GM23338 (cell line): Measurements from ENCODE around the gene VCL. TPM values are rescaled to one million over a fixed set of nuclear protein-coding genes. Genes with fewer than 3 reads are reported as not detected.

ENCODE experiments used
- ATAC-seq: fragments of 200-7000 bp; cut with Tn5 transposase; 3 replicates; pipeline ENCODE4 v1.9.1; 2020
- DNase-seq: peaks from one replicate; pipeline ENCODE4 v3.0.0-alpha.2; 2015; ENCODE audit warnings: low spot score
- H2AFZ ChIP-seq: fragments of 200-600 bp; sonication (generic); 2 replicates; pipeline ENCODE4 v1.8.0; 2016; ENCODE audit warnings: antibody characterized with exemption, mild to moderate bottlenecking, moderate library complexity
- H3F3A ChIP-seq: fragments of 200-600 bp; sonication (generic); replicated peaks from 2 replicates; pipeline ENCODE4 v1.8.0; 2017; ENCODE audit warnings: antibody characterized with exemption, mixed run types, low read depth
- H3K27ac ChIP-seq: fragments of 200-600 bp; sonication (generic); 2 replicates; pipeline ENCODE4 v1.6.1; 2016; ENCODE audit warnings: low read depth
- H3K27me3 ChIP-seq: fragments of 200-600 bp; sonication (generic); 2 replicates; pipeline ENCODE4 v1.8.0; 2016; ENCODE audit warnings: mild to moderate bottlenecking, mixed run types, moderate library complexity; ENCODE audit not compliant: insufficient read depth
- H3K36me3 ChIP-seq: fragments of 200-600 bp; sonication (generic); 2 replicates; pipeline ENCODE4 v1.8.0; 2016; ENCODE audit warnings: mild to moderate bottlenecking; ENCODE audit not compliant: insufficient read depth
- H3K4me1 ChIP-seq: fragments of 200-600 bp; sonication (generic); 2 replicates; pipeline ENCODE4 v1.8.0; 2016; ENCODE audit warnings: mild to moderate bottlenecking, moderate library complexity; ENCODE audit not compliant: insufficient read depth
- H3K4me2 ChIP-seq: fragments of 200-600 bp; sonication (generic); 2 replicates; pipeline ENCODE4 v1.7.1; 2017; ENCODE audit warnings: mixed run types
- H3K4me3 ChIP-seq: fragments of 200-600 bp; sonication (generic); 2 replicates; pipeline ENCODE4 v1.6.1; 2016; ENCODE audit warnings: mixed run types
- H3K79me2 ChIP-seq: fragments of 200-600 bp; sonication (generic); replicated peaks from 2 replicates; pipeline ENCODE4 v1.8.0; 2017; ENCODE audit warnings: mild to moderate bottlenecking; ENCODE audit not compliant: insufficient read depth
- H3K9me2 ChIP-seq: fragments of 200-600 bp; sonication (generic); 2 replicates; pipeline ENCODE4 v1.8.0; 2017; ENCODE audit not compliant: insufficient read depth
- H4K20me1 ChIP-seq: fragments of 200-600 bp; sonication (generic); replicated peaks from 2 replicates; pipeline ENCODE4 v1.8.0; 2017; ENCODE audit warnings: mild to moderate bottlenecking; ENCODE audit not compliant: insufficient read depth
- H3K27ac Mint-ChIP-seq: 2 replicates; pipeline ENCODE4 v1.8.0; 2020; ENCODE audit warnings: inconsistent platforms, mild to moderate bottlenecking, moderate library complexity, mixed read lengths
- H3K27me3 Mint-ChIP-seq: 3 replicates; pipeline ENCODE4 v1.8.0; 2022; ENCODE audit warnings: low read depth, mild to moderate bottlenecking, moderate library complexity, mixed read lengths, inconsistent platforms; ENCODE audit not compliant: insufficient read depth, poor library complexity
- H3K36me3 Mint-ChIP-seq: 3 replicates; pipeline ENCODE4 v1.8.0; 2021; ENCODE audit warnings: low read depth, mild to moderate bottlenecking, inconsistent platforms, moderate library complexity, mixed read lengths
- H3K4me1 Mint-ChIP-seq: 3 replicates; pipeline ENCODE4 v1.8.0; 2020; ENCODE audit warnings: mild to moderate bottlenecking, inconsistent platforms, mixed read lengths
- H3K4me3 Mint-ChIP-seq: 3 replicates; pipeline ENCODE4 v1.8.0; 2021; ENCODE audit warnings: moderate library complexity, mild to moderate bottlenecking, inconsistent platforms, mixed read lengths
- H3K9me3 Mint-ChIP-seq: 3 replicates; pipeline ENCODE4 v1.8.0; 2020; ENCODE audit warnings: moderate library complexity, mild to moderate bottlenecking, inconsistent platforms, mixed read lengths
- CREB1 ChIP-seq: fragments of 250-450 bp; sonication (Bioruptor Pico); IDR thresholded peaks from 2 replicates; pipeline ENCODE4 v1.5.0; 2020; ENCODE audit warnings: low read depth, mild to moderate bottlenecking, moderate library complexity
- EZH2 ChIP-seq: fragments of 200-600 bp; sonication (generic); IDR thresholded peaks from one replicate; pipeline ENCODE4 v1.8.0; 2017; ENCODE audit warnings: antibody characterized with exemption, mild to moderate bottlenecking, low read depth; ENCODE audit not compliant: unreplicated experiment
- EZH2phosphoT487 ChIP-seq: fragments of 200-600 bp; sonication (generic); IDR thresholded peaks from one replicate; pipeline ENCODE4 v1.8.1; 2018; ENCODE audit warnings: antibody characterized with exemption; ENCODE audit not compliant: unreplicated experiment
- JUNB ChIP-seq: IDR thresholded peaks from one replicate; pipeline ENCODE4 v1.6.1; 2016; ENCODE audit warnings: antibody characterized with exemption; ENCODE audit not compliant: unreplicated experiment
- NANOG ChIP-seq: IDR thresholded peaks from 2 replicates; pipeline ENCODE4 v1.6.1; 2016; ENCODE audit warnings: antibody characterized with exemption, borderline replicate concordance
- POLR2AphosphoS5 ChIP-seq: IDR thresholded peaks from 2 replicates; pipeline ENCODE4 v1.6.1; 2016; ENCODE audit warnings: antibody characterized with exemption, low read depth
- REST ChIP-seq: IDR thresholded peaks from one replicate; pipeline ENCODE4 v1.6.1; 2018; ENCODE audit warnings: antibody characterized with exemption; ENCODE audit not compliant: unreplicated experiment
- STAT1 ChIP-seq: IDR thresholded peaks from one replicate; pipeline ENCODE4 v1.6.1; 2016; ENCODE audit warnings: antibody characterized with exemption; ENCODE audit not compliant: unreplicated experiment
- ZNF114 ChIP-seq: fragments of 250-450 bp; sonication (Bioruptor Pico); IDR thresholded peaks from 2 replicates; pipeline ENCODE4 v1.5.0; 2020; ENCODE audit warnings: mild to moderate bottlenecking, moderate library complexity
- ZNF331 ChIP-seq: fragments of 250-450 bp; sonication (Bioruptor Pico); IDR thresholded peaks from 2 replicates; pipeline ENCODE4 v1.5.0; 2020; ENCODE audit warnings: low read depth, mild to moderate bottlenecking, moderate library complexity
- polyA plus RNA-seq: library from polyadenylated mRNA; unstranded; fragments of >200 nt; fragmentation: Nextera tagmentation; extraction: Ambion mirVana; gene quantifications from 2 replicates; pipeline ENCODE4 v1.2.1, GENCODE V29; 2016
- total RNA-seq: library from RNA; depleted of rRNA; stranded (reverse); fragments of >200 nt; shearing (Covaris generic); gene quantifications from 2 replicates; pipeline ENCODE4 v1.2.3, GENCODE V29; 2014
- TF ChIP-seq, protein P1 (sequence below): fragments of 250-450 bp; sonication (Bioruptor Pico); IDR thresholded peaks from 2 replicates; pipeline ENCODE4 v1.5.0; 2020; ENCODE audit warnings: mild to moderate bottlenecking, moderate library complexity
- TF ChIP-seq, protein P2 (sequence below): IDR thresholded peaks from 2 replicates; pipeline ENCODE4 v1.6.1; 2016; ENCODE audit warnings: antibody characterized with exemption
- TF ChIP-seq, protein P3 (sequence below), 2 experiments: fragments of 200-600 bp in 1 of 2; sonication (generic) in 1 of 2; conservative IDR thresholded peaks; 2 replicates each; pipeline versions ENCODE4 v1.5.1 to v1.6.1; 2016 to 2017; ENCODE audit warnings: antibody characterized with exemption in 2 of 2, low read depth in 2 of 2, mild to moderate bottlenecking in 2 of 2, moderate library complexity in 1 of 2

Gene VCL
- total and polyA plus RNA-seq, 2 experiments from 2014 or later: 60.7 to 254 TPM

GRCh38 chr10:73969224-73969841, 28.6 kb upstream of the VCL start:
- DNase-seq: no peak
- peak overlapping the region; percentile 90 for H3K27ac Mint-ChIP-seq
- no peak overlapping the region for H3K4me3 ChIP-seq
- H3K36me3 ChIP-seq: no peaks in the 10 kb centered on the region
- TF ChIP-seq JUNB (no peak), EZH2phosphoT487 (no peak), STAT1 (no peak), REST (no peak), POLR2AphosphoS5 (no peak), NANOG (no peak), ZNF331 (no peak), ZNF114 (no peak), CREB1 (CRISPR knock-in tag) (no peak), EZH2 (no peak)
- TF ChIP-seq, protein P1, sequence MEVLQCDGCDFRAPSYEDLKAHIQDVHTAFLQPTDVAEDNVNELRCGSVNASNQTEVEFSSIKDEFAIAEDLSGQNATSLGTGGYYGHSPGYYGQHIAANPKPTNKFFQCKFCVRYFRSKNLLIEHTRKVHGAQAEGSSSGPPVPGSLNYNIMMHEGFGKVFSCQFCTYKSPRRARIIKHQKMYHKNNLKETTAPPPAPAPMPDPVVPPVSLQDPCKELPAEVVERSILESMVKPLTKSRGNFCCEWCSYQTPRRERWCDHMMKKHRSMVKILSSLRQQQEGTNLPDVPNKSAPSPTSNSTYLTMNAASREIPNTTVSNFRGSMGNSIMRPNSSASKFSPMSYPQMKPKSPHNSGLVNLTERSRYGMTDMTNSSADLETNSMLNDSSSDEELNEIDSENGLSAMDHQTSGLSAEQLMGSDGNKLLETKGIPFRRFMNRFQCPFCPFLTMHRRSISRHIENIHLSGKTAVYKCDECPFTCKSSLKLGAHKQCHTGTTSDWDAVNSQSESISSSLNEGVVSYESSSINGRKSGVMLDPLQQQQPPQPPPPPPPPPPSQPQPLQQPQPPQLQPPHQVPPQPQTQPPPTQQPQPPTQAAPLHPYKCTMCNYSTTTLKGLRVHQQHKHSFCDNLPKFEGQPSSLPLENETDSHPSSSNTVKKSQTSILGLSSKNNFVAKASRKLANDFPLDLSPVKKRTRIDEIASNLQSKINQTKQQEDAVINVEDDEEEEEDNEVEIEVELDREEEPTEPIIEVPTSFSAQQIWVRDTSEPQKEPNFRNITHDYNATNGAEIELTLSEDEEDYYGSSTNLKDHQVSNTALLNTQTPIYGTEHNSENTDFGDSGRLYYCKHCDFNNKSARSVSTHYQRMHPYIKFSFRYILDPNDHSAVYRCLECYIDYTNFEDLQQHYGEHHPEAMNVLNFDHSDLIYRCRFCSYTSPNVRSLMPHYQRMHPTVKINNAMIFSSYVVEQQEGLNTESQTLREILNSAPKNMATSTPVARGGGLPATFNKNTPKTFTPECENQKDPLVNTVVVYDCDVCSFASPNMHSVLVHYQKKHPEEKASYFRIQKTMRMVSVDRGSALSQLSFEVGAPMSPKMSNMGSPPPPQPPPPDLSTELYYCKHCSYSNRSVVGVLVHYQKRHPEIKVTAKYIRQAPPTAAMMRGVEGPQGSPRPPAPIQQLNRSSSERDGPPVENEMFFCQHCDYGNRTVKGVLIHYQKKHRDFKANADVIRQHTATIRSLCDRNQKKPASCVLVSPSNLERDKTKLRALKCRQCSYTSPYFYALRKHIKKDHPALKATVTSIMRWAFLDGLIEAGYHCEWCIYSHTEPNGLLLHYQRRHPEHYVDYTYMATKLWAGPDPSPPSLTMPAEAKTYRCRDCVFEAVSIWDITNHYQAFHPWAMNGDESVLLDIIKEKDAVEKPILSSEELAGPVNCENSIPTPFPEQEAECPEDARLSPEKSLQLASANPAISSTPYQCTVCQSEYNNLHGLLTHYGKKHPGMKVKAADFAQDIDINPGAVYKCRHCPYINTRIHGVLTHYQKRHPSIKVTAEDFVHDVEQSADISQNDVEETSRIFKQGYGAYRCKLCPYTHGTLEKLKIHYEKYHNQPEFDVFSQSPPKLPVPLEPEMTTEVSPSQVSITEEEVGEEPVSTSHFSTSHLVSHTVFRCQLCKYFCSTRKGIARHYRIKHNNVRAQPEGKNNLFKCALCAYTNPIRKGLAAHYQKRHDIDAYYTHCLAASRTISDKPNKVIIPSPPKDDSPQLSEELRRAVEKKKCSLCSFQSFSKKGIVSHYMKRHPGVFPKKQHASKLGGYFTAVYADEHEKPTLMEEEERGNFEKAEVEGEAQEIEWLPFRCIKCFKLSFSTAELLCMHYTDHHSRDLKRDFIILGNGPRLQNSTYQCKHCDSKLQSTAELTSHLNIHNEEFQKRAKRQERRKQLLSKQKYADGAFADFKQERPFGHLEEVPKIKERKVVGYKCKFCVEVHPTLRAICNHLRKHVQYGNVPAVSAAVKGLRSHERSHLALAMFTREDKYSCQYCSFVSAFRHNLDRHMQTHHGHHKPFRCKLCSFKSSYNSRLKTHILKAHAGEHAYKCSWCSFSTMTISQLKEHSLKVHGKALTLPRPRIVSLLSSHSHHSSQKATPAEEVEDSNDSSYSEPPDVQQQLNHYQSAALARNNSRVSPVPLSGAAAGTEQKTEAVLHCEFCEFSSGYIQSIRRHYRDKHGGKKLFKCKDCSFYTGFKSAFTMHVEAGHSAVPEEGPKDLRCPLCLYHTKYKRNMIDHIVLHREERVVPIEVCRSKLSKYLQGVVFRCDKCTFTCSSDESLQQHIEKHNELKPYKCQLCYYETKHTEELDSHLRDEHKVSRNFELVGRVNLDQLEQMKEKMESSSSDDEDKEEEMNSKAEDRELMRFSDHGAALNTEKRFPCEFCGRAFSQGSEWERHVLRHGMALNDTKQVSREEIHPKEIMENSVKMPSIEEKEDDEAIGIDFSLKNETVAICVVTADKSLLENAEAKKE: no peak
- TF ChIP-seq, protein P2, sequence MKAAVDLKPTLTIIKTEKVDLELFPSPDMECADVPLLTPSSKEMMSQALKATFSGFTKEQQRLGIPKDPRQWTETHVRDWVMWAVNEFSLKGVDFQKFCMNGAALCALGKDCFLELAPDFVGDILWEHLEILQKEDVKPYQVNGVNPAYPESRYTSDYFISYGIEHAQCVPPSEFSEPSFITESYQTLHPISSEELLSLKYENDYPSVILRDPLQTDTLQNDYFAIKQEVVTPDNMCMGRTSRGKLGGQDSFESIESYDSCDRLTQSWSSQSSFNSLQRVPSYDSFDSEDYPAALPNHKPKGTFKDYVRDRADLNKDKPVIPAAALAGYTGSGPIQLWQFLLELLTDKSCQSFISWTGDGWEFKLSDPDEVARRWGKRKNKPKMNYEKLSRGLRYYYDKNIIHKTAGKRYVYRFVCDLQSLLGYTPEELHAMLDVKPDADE: no peak
- TF ChIP-seq, protein P3, sequence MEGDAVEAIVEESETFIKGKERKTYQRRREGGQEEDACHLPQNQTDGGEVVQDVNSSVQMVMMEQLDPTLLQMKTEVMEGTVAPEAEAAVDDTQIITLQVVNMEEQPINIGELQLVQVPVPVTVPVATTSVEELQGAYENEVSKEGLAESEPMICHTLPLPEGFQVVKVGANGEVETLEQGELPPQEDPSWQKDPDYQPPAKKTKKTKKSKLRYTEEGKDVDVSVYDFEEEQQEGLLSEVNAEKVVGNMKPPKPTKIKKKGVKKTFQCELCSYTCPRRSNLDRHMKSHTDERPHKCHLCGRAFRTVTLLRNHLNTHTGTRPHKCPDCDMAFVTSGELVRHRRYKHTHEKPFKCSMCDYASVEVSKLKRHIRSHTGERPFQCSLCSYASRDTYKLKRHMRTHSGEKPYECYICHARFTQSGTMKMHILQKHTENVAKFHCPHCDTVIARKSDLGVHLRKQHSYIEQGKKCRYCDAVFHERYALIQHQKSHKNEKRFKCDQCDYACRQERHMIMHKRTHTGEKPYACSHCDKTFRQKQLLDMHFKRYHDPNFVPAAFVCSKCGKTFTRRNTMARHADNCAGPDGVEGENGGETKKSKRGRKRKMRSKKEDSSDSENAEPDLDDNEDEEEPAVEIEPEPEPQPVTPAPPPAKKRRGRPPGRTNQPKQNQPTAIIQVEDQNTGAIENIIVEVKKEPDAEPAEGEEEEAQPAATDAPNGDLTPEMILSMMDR (conservative IDR thresholded peaks at IDR 0.05; ENCODE audit: low read depth in 2 of 2): no peak
- peaks cover 52% of the 10 kb centered on the region for H3K4me1 Mint-ChIP-seq
- no peaks in the 10 kb centered on the region for H4K20me1 ChIP-seq
- no peak overlapping the region for H3K4me2 ChIP-seq
- no peaks in the 10 kb centered on the region for H3K27me3 ChIP-seq
- peaks cover 16% of the 10 kb centered on the region for H3K27me3 Mint-ChIP-seq
- no peaks in the 10 kb centered on the region for H3K9me2 ChIP-seq
- H3K79me2 ChIP-seq: no peaks in the 10 kb centered on the region
- H3F3A ChIP-seq: peaks cover 10% of the 10 kb centered on the region
- peak overlapping the region; percentile 99; the same call in 1 of the 2 replicates for H3K27ac ChIP-seq
- H3K4me3 Mint-ChIP-seq: no peak overlapping the region
- peaks cover 30% of the 10 kb centered on the region for H3K4me1 ChIP-seq
- no peaks in the 10 kb centered on the region; the same call in 2 of the 3 replicates for H3K9me3 Mint-ChIP-seq
- no peaks in the 10 kb centered on the region for H3K36me3 Mint-ChIP-seq
- no peak overlapping the region for H2AFZ ChIP-seq
- ATAC-seq: no peak
